Frontal cortex (tissue), 4 donors: ENCODE results near the gene RAMP1. TPM values are rescaled to one million over a fixed set of nuclear protein-coding genes. Genes with fewer than 3 reads are reported as not detected.
"Not testable (repeated sequence)": the region's sequence is repeated elsewhere in the genome, so short reads cannot be mapped to it uniquely, and the experiment has no call there.

Experiments
- DNase-seq, 2 donors: peaks; one replicate each; pipeline ENCODE4 v3.0.0; 2012; ENCODE audit warnings: low spot score in 2 of 2
- FAIRE-seq: peaks from 2 replicates; lab custom pipeline; 2012; peaks lifted over from hg19 to GRCh38; lab: Jason Lieb, UNC
- small RNA-seq: library from RNA; depleted of rRNA; stranded (forward); fragments of <200 nt; gene quantifications from one replicate; pipeline ENCODE3, GENCODE V24; 2014
- total RNA-seq: library from RNA; depleted of rRNA; stranded (reverse); fragments of >200 nt; gene quantifications from one replicate; pipeline ENCODE4 v1.2.3, GENCODE V29; 2014
- donor health status: control.
- donor health status: control.
- donor health status: control.

The RAMP1 gene
- total RNA-seq, 1 donor from 2014 or later, result 6.9 TPM

- no peak for DNase-seq
- no peak for FAIRE-seq
Measured at GRCh38 chr2:237935740-237936452, 76.5 kb downstream of the RAMP1 start.

- FAIRE-seq (no peak), DNase-seq (no peak)
Measured at GRCh38 chr2:237939251-237939650, 79.8 kb downstream of the RAMP1 start.

- DNase-seq (no peak), FAIRE-seq (no peak)
Measured at GRCh38 chr2:237940828-237941227, 81.4 kb downstream of the RAMP1 start.

GRCh38 chr2:237941239-237941638, 81.8 kb downstream of the RAMP1 start:
- DNase-seq (no peak), FAIRE-seq (no peak)

GRCh38 chr2:237942513-237942899, 83.1 kb downstream of the RAMP1 start:
- no peak for FAIRE-seq
- no peak for DNase-seq

- no peak for FAIRE-seq
- no peak for DNase-seq
Measured at GRCh38 chr2:237943395-237944094, 84.1 kb downstream of the RAMP1 start.

- no peak for FAIRE-seq
- DNase-seq, result no peak
Measured at GRCh38 chr2:237944302-237944701, 84.9 kb downstream of the RAMP1 start.

- DNase-seq (no peak), FAIRE-seq (no peak)
Measured at GRCh38 chr2:237946423-237946822, 87.0 kb downstream of the RAMP1 start.

- not testable (repeated sequence) for FAIRE-seq
Measured at GRCh38 chr2:237951354-237951753, 91.9 kb downstream of the RAMP1 start.

GRCh38 chr2:237951878-237952277, 92.5 kb downstream of the RAMP1 start:
- DNase-seq (no peak), FAIRE-seq (no peak)

More at GRCh38 chr2:237951354-237951753, 91.9 kb downstream of the RAMP1 start:
- DNase-seq, result not testable (repeated sequence)

- no peak for DNase-seq
- FAIRE-seq, result no peak
Measured at GRCh38 chr2:237952851-237953250, 93.4 kb downstream of the RAMP1 start.

- DNase-seq, result no peak
- no peak for FAIRE-seq
Measured at GRCh38 chr2:237955640-237956401, 96.4 kb downstream of the RAMP1 start.

GRCh38 chr2:237956402-237956736, 96.9 kb downstream of the RAMP1 start:
- FAIRE-seq (no peak), DNase-seq (no peak)

- no peak for DNase-seq
- no peak for FAIRE-seq
Measured at GRCh38 chr2:237961637-237962036, 102.2 kb downstream of the RAMP1 start.

Small RNA genes within 50 kb of the gene (small RNA-seq; reads per million reads assigned to genes)
- not detected for gene RF00157

Other genes with a start within 250 kb of the RAMP1 start
- gene LRRFIP1, start 232.0 kb upstream of the RAMP1 start, total RNA-seq, result 27.7 TPM
- gene RBM44, start 60.8 kb upstream of the RAMP1 start, total RNA-seq, result 5.3 TPM
- gene UBE2F, start 107.4 kb downstream of the RAMP1 start, total RNA-seq, result 27.7 TPM
- 11.8 TPM for gene SCLY, start 201.4 kb downstream of the RAMP1 start, total RNA-seq
- under 0.01 TPM for gene ESPNL, start 240.7 kb downstream of the RAMP1 start, total RNA-seq